HS-5 (cell line): ENCODE results near the gene RBFOX2.
A peak's percentile ranks its signal among the peaks of the same experiment; 100 is the strongest.
"Not testable (repeated sequence)": the region's sequence is repeated elsewhere in the genome, so short reads cannot be mapped to it uniquely, and the experiment has no call there.

Experiments
- DNase-seq: peaks from one replicate; pipeline ENCODE4 v3.0.0-alpha.2; 2012; ENCODE audit warnings: low read depth

Gene RBFOX2

DNA sequence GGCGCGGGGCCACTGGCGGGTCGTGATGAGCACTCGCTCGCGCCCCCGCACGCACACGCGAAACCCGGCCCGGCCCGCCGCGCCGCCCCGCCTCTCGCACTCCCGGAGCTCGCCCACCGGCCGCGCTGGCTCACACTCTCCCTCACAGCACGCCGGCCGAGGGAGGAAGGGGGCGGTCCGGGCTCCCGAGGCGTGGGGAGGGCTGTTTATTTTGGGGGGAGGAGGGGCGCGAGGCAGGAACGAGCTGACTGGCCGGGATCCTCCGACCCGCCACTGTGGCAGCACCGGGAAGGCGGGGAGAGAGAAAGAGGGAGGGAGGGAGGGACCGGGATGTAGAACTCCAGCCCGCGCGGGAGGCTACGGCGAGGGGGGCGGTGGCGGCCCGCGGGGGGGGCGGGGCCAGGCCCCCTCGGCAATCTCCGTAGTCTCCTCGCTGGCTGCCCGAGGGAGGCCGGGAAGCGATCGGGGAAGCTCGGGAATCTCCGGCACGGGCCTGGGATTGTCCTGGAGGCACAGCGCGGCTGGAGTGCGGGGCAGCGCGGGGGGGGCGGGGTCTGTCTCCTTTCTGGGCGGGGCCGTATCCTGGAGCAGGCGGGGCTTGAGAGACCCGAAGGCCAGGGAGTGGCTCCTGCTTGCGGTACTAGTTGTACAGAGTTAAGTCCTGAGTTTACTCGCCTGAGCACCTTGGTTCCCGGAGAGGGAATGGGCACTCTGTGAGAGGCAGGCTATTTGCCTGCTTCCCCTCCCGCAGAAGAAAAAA is at the start of gene RBFOX2:
TSS of gene RBFOX2 (minus strand) at position 179 of the 760 bp plus-strand sequence. CDS start 399 bp downstream, outside the sequence.
- peak; percentile 80 for DNase-seq

- DNase-seq: no peak
Measured at GRCh38 chr22:36077271-36077670, 48.6 kb upstream of the RBFOX2 start.

DNA sequence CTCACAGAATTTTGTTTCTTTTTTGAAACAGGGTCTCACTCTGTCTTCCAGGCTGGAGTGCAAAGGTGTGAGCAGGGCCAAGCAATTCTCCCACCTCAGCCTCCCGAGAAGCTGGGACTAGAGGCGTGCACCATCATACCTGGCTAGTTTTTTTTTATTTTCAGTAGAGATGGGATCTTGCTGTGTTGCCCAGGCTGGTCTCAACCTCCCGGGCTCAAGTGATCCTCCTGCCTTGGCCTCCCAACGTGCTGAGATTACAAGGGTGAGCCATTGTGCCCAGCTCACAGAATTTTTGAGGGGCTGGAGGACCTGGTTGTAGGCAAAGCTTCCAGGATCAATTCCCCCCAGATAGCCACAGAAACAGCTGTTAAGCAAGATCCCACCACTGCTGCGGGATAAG is 47.1 kb upstream of the RBFOX2 start:
- DNase-seq: no peak

DNA sequence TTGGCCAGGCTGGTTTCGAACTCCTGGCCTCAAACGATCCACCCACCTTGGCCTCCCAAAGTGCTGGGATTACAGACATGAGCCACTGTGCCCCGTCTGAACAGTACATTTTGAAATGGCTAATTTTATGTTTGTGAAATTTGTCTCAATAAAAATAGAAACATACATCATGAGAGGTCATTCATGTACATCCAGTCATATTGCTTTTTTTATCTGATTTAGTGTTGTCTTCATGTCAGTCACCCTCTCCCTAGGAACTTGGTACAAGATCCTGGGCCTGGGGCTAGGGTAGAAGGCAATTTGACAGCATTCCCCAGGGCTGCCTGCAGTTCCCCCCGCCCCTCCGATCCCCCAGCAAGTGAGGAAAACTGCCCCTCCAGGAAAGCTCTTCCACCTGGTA is 46.6 kb upstream of the RBFOX2 start:
- DNase-seq: no peak

DNA sequence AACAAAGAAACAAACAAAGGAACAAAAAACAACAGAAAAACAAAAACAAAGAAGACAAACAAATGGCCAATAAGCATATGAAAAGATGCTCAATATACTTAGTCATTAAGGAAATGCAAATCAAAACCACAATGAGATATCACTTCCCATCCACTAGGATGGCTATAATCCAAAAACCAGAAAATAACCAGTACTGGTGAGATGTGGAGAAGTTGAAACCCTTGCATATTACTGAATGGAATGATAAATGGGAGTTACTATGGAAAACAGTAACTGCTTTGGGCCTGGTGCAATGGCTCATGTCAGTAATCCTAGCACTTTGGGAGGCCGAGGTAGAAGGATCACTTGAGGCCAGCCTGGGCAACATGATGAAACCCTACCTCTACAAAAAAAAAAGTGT is 44.9 kb upstream of the RBFOX2 start:
- DNase-seq: no peak

GRCh38 chr22:36070645-36071044 is 42.0 kb upstream of the RBFOX2 start:
- DNase-seq: not testable (repeated sequence)

GRCh38 chr22:36069368-36069767 is 40.7 kb upstream of the RBFOX2 start:
- DNase-seq: no peak

GRCh38 chr22:36068776-36069344 is 40.2 kb upstream of the RBFOX2 start:
- DNase-seq: no peak

DNA sequence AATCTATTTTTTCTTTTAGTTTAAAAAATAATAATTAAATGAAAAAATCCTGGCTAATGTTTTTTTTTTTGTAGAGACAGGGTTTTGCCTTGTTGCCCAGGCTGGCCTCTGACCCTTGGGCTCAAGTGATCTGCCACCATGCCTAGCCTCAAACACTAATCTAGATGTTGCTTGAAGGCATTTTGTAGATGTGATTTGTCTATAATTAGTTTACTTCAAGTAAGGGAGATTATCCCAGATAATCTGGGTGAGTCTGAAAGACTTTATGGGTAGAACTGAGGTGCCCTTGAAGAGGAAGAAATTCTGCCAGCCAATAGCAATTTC is 38.6 kb upstream of the RBFOX2 start:
- no peak for DNase-seq

GRCh38 chr22:36065775-36066544 is 37.3 kb upstream of the RBFOX2 start:
- peak; percentile 85 for DNase-seq

- DNase-seq: no peak
Measured at GRCh38 chr22:36065462-36065774, 36.8 kb upstream of the RBFOX2 start.

GRCh38 chr22:36064358-36064757 is 35.7 kb upstream of the RBFOX2 start:
- DNase-seq: no peak

DNA sequence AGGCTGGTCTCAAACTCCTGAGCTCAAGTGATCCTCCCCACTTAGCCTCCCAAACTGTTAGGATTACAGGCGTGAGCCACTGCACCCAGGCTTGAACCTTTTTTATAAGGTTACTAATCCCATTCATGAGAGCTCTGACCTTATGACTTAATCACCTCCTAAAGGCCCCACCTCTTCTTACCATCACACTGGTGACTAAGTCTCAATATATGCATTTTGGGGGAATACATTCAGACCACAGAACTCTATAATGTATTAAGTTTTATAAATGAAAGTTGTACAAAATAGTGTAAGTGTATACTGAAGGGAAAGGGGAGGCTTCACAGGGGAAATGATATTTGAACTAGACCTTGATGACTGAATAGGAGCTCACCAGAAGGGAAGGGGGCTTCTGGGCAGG is 28.4 kb upstream of the RBFOX2 start:
- DNase-seq: peak; percentile 43

DNA sequence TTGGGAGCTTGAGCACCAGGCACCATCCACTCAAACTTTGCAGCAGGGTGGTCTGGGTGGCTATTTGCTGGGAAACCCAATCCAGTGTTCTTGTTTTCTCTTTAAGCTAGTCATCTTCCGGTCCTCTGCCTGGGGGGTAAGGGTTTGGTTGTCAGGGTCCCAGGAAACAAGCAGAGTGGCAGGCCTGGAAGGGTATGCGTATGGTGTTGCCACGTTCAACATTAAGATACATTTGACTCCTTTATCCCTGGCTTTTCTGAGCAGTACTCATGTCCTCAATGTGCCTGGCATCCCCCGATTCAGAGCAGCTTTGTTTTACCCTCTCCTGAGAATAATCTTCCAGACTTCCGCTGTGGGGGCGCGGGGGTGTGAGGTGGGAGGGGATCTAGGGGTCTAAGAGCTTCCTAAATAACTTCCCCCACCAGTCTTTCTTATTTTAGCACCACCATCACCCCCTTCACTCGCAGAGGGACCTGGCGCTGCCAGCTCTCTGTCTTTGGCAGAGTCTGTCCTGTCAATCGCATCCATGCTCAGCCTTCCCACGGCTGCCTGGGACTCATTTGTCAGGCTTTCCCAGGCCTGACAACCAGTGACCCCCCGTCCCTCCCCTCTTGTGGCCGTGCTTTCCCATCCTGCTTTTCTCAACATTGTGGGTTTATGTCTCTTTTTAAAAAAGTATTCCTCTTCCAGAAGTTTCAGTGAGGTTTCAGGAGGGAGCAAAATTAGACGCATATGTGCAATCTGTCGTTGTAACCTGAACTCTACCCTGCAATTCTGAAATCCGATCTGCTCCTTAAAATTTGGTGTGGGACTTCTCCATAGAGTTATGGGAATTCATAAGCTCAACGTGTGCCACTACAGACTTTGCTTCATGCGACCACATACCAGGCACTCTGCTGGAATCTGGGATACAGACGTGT is 27.0 kb upstream of the RBFOX2 start:
- no peak for DNase-seq

DNA sequence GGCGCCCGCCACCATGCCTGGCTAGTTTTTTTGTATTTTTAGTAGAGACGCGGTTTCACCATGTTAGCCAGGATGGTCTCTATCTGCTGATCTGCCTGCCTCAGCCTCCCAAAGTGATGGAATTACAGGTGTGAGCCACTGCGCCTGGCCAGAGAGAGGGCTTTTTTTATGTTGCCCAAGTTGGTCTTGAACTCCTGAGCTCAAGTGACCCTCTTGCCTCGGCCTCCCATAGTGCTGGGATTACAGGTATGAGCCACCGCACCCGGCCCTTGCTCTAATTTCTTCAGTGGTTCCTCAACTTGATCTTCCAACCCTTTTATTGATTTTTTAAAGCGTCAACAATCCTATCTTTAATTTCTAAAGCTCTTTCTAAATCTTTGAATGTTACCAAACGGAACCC is 25.8 kb upstream of the RBFOX2 start:
- DNase-seq: not testable (repeated sequence)

GRCh38 chr22:36053242-36054147 is 24.9 kb upstream of the RBFOX2 start:
- no peak for DNase-seq

DNA sequence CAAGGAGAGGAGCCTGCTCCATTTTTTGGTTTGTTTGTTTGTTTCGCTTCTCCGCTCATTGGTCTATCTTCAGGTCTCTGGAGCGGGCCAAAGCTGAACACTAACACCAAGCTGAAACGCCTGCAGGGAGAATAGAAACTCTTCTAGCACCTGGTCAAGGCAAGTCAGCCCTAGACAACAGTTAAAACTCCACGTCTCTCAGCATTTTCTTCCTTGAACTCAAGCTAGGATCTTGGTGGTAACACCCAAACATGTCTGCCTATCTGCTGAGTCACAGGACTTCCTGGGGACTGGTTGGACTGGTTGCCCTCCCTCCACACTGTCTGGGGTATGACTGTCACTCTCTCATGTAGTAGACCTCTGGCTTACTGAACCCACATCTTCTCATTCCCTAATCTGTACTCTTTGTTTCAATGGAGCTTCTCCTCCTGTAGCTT is 23.9 kb upstream of the RBFOX2 start:
- peak; percentile 35 for DNase-seq

- no peak for DNase-seq
Measured at GRCh38 chr22:36049678-36049997, 21.0 kb upstream of the RBFOX2 start.

GRCh38 chr22:36048911-36049677 is 20.5 kb upstream of the RBFOX2 start:
- DNase-seq: no peak

GRCh38 chr22:36044517-36044916 is 15.9 kb upstream of the RBFOX2 start:
- not testable (repeated sequence) for DNase-seq

DNA sequence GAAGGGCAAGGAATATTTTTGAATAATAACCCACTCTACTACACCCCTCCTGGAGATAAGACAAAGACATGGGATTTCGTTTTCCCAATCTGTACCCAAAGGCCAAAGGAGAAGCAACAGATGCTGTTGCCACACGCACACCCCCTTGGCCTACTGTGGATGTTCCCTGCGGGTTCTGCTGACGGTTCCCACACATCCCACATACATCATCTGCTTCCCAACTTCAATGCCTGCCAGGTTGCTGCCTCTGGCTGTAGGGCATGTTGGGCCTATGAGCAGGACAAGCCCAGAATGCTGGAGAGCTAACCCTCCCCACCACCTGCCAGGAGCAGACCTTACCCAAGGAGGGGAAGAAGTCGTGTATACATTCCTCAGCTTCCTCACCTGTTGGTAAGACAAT is 13.6 kb upstream of the RBFOX2 start:
- no peak for DNase-seq
